Measurements from ENCODE around the gene ARNT2.
A peak's percentile ranks its signal among the peaks of the same experiment; 100 is the strongest.

The ARNT2 gene

GRCh38 chr15:80444680-80445251 is 40.6 kb downstream of the ARNT2 start:
- no peak for DNase-seq

- DNase-seq, result no peak
These were observed 41.3 kb downstream of the ARNT2 start for GRCh38 chr15:80445300-80446041.

GRCh38 chr15:80447077-80447476 is 42.9 kb downstream of the ARNT2 start:
- no peak for DNase-seq

- no peak for DNase-seq
These were observed 45.6 kb downstream of the ARNT2 start for GRCh38 chr15:80449825-80450224.

GRCh38 chr15:80450811-80451321 is 46.7 kb downstream of the ARNT2 start:
- DNase-seq, result no peak

- DNase-seq, result no peak
These were observed 48.0 kb downstream of the ARNT2 start for GRCh38 chr15:80452166-80452565.

- no peak for DNase-seq
These were observed 51.0 kb downstream of the ARNT2 start for GRCh38 chr15:80455051-80455648.

- DNase-seq, result peak; percentile 36 to 37
These were observed 51.7 kb downstream of the ARNT2 start for GRCh38 chr15:80455668-80456442.

- DNase-seq, result no peak
These were observed 52.6 kb downstream of the ARNT2 start for GRCh38 chr15:80456517-80457492.

- no peak for DNase-seq
These were observed 53.7 kb downstream of the ARNT2 start for GRCh38 chr15:80457896-80458295.

GRCh38 chr15:80458580-80458979 is 54.4 kb downstream of the ARNT2 start:
- DNase-seq, result no peak

- DNase-seq, result no peak
These were observed 55.2 kb downstream of the ARNT2 start for GRCh38 chr15:80459380-80459779.

GRCh38 chr15:80459818-80460217 is 55.6 kb downstream of the ARNT2 start:
- no peak for DNase-seq

- DNase-seq, result no peak
These were observed 57.3 kb downstream of the ARNT2 start for GRCh38 chr15:80461356-80462095.

GRCh38 chr15:80462111-80462510 is 57.9 kb downstream of the ARNT2 start:
- DNase-seq, result no peak

- DNase-seq, result no peak
These were observed 58.8 kb downstream of the ARNT2 start for GRCh38 chr15:80462836-80463512.

GRCh38 chr15:80464951-80465625 is 60.9 kb downstream of the ARNT2 start:
- DNase-seq, result no peak

GRCh38 chr15:80465626-80466005 is 61.4 kb downstream of the ARNT2 start:
- no peak for DNase-seq

GRCh38 chr15:80466543-80466942 is 62.4 kb downstream of the ARNT2 start:
- DNase-seq, result no peak

GRCh38 chr15:80467311-80467714 is 63.1 kb downstream of the ARNT2 start:
- no peak for DNase-seq

Data from stimulated activated CD4-positive, alpha-beta T cell treated with anti-CD3 and anti-CD28 coated beads, Interleukin-4, amount 100 ng/mL, for 4 hours (primary cell).